HG03108 (cell line): Measurements from ENCODE around the gene DSCAML1.

ENCODE experiments used
- ATAC-seq: cut with Tn5 transposase; IDR thresholded peaks from one replicate; pipeline ENCODE4 v1.9.1; 2021; ENCODE audit warnings: moderate library complexity; ENCODE audit not compliant: unreplicated experiment

DSCAML1 gene

DNA sequence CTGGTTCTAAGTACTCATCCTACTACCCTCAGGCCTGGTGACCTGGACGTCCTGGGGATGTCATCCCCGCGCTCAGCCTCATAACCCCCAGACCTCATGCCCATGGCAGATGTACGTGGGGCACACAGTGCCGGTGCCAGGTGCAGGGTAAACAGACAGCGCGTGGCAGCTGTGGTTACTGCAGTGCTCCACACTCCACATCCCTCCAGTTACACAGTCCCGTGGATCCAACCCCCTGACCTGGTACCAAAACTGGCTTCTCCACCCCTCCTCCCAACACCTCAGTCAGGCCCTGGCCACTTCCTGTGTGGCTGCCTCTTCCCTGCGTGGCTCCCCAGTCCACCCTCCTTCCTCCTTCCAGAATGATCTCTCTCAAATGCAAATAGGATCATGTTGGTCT, 95.2 kb downstream of the DSCAML1 start:
- ATAC-seq, result no peak

DNA sequence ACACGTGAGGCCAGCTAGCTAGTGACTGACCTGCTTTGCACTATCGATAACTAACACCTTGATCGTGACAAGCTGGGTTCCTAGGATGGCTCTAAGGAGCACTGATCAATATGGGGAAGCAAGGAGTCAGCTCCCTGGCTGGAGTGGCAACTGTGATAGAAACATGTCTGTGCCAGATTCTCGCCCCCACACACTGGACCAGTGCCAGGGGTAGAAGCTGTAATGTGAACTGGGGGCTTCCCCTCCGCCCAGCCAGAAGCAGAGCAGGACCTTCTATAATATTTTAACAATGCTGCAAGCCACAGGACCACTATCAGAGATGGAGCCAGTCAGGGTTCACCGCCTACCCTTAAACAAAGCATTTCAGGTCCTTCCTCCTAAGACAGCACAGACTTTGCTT, 96.5 kb downstream of the DSCAML1 start:
- no peak for ATAC-seq

- no peak for ATAC-seq
Observed at GRCh38 chr11:117697319-117697718, 99.7 kb downstream of the DSCAML1 start.

- no peak for ATAC-seq
Observed at GRCh38 chr11:117696540-117696939, 100.5 kb downstream of the DSCAML1 start.

DNA sequence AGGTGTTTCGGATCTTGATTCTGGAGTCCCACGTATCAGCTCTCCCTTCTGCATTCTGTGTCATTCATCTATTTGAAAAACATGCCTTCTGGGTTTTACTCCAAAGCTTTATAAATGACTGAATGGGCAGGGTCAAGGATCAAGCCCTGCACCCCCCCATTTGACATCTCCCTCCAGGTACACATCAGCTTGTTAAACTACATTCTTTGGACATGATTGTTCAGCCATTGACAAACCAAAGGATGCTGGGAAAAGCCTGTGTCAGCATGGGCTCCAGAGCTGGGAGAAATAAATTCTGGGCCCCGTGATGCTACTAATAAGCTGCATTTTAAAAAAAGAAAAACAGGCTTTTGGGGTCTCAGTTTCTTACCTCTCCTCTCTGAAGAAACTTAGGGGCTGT, 103.7 kb downstream of the DSCAML1 start:
- no peak for ATAC-seq

- no peak for ATAC-seq
Observed at GRCh38 chr11:117691516-117691915, 105.5 kb downstream of the DSCAML1 start.

DNA sequence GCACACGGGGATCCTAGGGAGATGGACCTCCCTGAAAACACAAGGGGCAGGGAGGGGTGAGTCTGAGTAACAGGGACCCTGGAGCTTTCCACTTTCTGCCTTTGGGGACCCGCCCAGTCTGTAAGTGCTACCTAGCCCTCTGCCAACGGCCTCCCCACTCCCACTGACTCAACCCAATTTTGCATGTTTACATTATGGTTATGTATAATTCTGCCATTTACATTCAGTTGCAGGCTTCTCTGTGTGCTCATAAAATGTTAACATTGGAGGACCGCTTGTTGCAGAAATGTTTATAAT, 105.8 kb downstream of the DSCAML1 start:
- no peak for ATAC-seq

DNA sequence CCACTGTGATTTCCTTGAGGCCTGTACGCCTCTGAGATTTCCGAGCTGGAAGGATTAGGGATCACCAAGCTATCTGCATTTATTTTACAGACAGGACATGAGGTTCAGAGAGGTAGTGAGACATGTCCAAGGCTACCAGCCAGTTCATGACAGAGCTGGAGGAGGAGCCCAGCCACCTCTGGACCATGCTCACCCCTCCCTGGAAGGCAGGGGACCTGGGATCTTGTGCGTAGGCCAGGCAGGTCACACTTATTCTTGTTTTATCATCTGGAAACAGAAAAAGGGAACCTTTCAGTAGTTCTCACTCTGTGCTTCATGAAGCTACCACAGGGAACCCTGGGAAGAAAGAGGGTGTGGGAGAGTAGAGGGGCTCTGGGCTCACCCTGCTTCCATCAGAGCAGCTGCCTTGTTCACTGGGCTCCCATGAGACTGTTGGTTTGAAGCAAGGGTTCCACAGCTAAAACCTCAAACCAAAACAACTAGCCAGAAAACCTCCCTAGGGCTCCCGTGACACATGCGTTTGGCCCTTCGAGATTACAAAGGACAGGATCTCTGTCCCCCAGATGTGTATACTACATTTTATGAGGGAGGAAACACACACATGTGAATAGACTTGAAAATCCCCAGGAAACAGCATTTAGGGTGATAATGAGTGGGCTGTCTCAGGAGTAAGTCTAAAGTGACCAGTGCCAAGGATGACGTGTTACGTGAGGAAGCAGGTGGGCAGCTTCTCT, 106.4 kb downstream of the DSCAML1 start:
- ATAC-seq, result no peak

- no peak for ATAC-seq
Observed at GRCh38 chr11:117688255-117688797, 108.7 kb downstream of the DSCAML1 start.

DNA sequence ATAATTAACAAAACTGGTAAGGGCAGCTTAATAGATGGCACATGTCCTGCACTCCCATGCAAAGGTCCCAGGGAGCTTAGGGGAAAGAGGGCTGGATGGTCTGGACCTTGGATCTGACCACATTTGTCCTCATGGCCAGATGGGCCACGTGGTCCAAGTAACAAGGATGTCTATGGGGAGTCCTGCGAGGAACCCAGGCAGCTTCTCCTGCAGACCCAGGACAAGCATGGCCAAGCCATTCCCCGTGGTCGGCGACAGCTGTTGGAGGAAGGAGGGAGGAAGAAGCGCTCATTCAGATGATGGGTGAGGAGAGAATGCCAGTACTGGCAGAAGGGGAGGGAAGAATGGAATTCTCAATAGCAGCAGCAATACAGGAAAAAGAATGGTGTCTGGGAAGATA, 109.2 kb downstream of the DSCAML1 start:
- ATAC-seq, result no peak

DNA sequence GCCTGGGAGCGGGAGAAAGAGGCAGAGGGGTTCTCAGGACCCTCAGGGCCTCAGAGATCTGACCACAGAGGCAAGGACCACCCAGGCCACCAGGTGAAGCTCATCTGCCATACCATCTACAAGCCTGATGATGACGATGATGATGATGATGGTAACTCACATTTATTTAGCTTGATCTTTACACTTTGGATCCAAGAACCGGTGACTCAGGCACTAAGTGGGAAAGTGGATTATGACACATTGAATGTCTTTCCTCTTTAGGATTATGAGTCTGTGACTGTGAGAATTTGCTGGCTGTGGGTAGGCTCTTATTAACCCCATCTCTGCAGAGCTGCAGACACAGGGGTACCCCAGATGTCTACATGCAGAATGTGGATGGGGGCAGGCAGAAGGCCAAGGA, 110.3 kb downstream of the DSCAML1 start:
- ATAC-seq, result no peak

GRCh38 chr11:117685566-117685965, 111.5 kb downstream of the DSCAML1 start:
- no peak for ATAC-seq

GRCh38 chr11:117684731-117685130, 112.3 kb downstream of the DSCAML1 start:
- ATAC-seq, result no peak

DNA sequence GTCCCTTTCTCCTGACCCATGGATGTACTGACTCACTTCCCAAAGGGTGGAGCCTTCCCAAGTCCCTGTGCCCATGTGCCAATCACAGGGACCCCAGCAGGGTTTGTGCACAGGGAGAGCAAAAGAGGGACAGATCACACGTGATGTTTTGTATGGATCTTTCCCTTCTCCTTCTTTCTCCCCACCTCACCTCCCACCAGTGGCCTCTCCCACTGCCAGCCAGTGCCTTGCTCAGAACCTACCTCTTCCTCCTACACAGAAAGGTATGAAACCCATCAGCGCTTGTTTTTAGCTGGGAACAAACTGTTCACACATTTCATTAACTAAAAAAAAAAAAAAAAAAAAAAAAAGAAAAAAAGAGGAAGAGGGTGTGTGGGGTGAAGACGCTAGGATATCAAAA, 112.9 kb downstream of the DSCAML1 start:
- ATAC-seq, result no peak

GRCh38 chr11:117681438-117681837, 115.6 kb downstream of the DSCAML1 start:
- no peak for ATAC-seq

- no peak for ATAC-seq
Observed at GRCh38 chr11:117679461-117679860, 117.6 kb downstream of the DSCAML1 start.

DNA sequence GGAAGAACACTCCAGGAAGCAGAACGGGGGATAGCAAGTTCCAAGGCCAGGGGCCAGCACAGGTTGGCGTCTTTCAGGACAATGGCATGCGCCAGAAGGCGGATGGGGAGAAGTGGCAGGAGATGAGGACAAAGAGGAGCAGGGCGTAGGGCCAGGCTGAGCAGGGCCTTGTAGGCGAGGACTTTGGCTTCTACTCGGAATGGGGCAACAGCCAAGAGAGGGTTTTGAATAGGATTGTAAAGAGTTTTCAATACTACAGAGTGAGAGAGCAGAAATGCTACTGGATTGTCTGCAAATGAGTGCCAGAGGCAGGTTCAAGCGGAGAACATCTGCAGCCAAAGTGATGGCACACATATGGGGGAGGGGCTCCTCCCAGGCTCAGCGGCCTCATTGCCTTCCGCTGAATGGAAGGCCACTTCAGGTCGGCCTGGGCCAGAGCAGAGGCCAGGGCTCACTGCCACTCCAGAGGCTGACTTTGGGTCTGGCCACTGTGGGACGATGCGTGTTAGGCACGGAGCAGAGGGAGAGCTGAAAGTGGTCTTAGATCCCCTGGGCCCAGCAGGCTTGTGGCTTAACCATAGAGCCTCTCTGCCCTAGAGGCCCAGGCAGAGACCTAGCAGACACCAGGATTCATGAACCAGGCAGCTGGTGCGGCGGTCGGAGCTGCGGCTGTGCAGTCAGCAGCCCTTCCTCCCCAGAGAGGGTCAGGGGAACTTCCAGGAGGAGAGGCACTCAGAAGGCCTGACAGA, 118.2 kb downstream of the DSCAML1 start:
- no peak for ATAC-seq

DNA sequence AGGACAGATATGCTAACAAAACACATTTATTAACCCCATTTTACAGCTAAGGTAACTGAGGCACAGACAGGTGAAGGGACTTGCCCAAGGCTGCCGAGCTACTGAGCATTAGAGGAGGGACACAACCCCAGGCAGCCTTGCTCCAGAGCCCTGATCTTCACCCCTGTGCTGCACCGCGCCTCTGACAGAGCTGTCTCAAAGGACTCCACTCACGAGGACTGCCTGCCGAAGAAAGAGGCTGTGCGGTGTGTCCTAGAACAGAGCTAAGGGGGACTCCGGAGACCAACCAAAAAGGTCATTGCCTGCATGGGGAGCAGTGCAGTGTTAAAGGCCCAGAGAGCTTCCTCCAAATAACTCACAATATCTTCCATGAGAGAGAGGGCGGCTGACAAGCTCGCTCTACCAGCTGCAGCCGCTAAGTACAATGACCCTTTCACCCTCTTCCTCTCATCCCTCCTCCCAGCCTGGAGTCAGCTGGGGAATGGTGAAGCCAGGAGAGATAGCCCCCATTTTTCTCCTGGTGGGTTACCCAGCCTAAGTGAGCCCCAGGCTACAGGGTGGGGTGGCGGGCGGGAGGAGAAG, 119.2 kb downstream of the DSCAML1 start:
- no peak for ATAC-seq

DNA sequence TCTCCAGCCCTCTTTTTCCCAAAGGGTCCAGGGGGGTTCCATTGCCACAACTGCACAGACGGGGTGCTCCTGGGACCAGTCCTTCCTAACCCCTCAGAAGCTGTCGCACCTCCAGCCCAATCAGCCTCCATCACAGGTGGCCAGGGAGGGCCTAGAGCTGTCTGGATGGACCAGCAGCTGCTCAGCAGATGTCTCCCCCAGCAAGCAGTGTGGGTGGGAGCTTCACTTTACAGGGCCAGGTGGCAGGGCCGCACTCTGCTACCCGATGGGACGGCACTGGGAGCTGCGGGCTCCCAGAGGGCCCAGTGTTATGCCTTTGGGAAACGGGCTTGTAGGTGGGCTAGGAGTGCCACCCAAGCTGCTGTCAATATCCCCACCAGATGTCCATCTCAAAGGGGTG, 120.5 kb downstream of the DSCAML1 start:
- ATAC-seq, result no peak

- no peak for ATAC-seq
Observed at GRCh38 chr11:117673602-117674001, 123.4 kb downstream of the DSCAML1 start.

GRCh38 chr11:117671370-117671769, 125.6 kb downstream of the DSCAML1 start:
- ATAC-seq, result no peak

- no peak for ATAC-seq
Observed at GRCh38 chr11:117670924-117671323, 126.1 kb downstream of the DSCAML1 start.
